HG02759 (cell line): ENCODE results near the gene EPHA5.
"Not testable (repeated sequence)": the region's sequence is repeated elsewhere in the genome, so short reads cannot be mapped to it uniquely, and the experiment has no call there.

Experiments used
- ATAC-seq: cut with Tn5 transposase; IDR thresholded peaks from one replicate; pipeline ENCODE4 v1.9.1; 2021; ENCODE audit warnings: mild to moderate bottlenecking, moderate library complexity; ENCODE audit not compliant: unreplicated experiment

Gene EPHA5

DNA sequence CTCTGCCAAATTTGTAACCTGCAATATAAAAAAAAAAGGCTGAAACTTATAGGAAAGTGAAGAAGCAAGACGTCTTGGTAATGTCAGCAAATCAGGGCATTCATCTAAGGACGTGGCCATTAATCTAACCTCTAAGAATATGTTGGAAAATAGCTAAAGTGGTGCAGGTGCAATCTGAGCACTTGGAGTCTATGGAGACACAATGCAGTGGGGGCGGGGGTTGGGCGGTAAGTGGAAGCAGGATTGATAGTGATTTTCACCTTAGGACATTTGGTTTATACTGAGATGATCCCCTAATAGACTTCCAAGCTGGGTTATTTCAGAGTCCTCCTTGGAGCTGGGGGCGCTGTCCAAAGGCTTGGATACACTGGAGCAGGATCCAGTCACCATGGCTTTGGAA, 283.4 kb downstream of the EPHA5 start:
- no peak for ATAC-seq

DNA sequence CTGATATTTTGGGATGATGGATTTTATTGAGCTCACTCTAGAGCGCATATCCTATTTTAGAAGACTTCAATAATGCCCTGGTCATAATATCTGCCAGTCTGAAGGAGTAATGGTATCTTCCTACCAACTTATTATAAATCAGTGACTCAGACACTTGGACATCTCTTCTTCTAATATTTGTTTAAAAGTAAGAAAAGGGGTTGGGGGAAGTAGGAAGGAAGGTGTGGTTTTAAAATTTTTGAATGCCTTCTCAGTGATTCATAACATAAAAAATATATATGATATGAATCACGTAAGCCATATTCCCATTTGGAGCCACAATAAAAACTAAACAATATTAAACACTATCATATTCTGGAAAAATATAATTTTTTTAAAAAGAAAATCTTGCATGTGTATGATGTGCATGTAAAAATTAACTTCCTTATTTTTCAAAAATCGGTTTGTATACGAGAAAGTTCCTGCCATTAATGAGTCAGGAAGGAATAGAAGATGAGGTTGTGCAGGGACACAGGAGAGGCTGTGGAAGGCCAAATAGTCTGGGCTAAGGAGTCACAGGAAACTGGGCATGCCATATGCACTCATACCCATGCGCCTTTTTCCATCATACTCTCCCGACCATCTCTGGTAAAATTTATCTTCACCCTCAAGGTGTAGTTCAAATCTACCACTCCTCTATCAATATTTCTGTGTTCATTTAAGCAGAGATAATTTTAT, 286.5 kb downstream of the EPHA5 start:
- no peak for ATAC-seq

DNA sequence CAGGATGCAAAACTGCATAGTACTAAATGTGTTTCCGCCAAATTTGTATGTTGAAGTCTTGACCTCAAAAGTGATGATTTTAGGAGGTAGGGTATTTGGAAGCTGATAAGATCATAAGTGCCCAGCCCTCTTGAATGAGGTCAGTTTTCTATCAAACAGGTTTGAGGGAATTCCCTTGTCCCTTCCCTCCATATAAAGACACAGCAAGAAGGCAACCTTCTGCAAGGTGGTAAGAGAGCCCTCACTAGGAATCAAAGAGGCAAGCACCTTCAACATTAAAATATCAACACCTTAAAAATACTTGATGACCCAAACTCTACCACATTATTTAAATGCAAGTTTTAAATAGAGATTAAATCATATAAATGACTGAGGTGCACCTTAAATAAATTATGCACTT, 288.6 kb downstream of the EPHA5 start:
- no peak for ATAC-seq

DNA sequence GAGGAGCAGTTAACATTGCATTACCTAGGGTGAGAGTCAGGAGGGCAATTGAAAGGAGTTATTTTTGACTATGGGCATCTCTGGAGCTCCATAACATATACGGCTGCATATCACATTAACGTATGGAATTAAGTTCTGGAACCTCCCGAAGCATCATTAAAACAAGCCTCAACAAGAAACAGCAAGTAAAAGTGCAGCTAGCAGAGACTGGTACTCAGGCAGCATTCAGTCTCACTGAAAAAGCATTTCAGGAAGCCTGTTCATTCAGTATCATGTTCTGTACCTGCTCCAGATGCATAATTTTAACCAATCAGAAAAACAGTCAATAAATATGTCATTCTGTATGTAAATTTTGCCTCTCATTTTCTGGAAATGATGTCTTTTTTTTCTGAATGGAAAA, 299.6 kb downstream of the EPHA5 start:
- ATAC-seq = no peak

DNA sequence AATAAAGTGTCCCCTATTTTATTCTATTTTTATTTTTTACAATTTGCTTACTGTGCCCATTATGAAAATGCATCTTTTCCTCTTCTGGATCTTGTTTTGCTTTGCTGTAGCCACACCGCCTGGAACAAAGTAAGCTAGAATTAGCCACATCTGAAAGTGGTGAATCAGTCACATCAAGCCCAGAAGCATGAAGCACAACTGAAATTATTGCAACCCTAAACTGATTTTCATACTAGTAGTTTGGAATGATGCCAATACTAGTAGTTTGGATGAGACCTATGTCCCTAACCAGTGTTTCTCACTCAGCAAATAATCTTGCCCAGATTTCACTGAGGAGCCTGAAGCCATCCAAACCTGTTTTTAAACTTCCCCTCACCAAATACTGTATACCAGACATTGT, 303.0 kb downstream of the EPHA5 start:
- no peak for ATAC-seq

DNA sequence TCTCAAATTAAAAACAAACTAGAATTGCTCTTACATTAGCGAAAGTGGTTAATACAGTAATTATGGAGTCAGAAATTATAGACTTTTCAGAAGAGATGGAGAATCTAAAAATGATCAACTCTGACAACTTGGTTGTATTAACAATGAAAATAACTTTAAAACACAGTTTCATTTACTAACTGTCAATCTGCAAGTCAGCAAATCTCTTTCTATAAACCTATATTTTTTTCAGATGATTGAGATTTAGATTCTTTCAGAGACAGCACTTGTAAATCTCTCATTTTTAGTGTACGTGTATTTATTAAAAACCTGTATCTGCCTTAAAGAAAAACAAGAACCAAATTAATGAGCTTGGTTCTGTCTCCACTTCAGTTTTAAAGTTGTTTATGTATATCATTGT, 311.4 kb downstream of the EPHA5 start:
- no peak for ATAC-seq

DNA sequence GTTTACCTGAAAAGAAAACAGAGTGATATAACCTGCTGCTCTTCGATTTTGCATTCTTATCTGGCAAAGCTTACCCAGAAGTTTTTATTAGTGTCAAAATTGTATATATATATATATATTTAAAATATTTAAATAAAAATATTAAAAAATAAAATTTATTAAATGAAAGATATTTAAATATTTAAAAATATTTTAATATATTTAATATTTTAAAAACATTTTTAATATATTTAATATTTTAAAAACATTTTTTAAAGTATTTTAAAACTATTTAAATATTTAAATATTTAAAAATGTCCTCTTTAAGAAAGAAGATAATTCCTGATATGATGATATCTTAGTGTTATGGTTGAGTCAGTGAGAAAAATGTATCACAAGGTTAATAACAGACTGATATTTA, 317.2 kb downstream of the EPHA5 start:
- ATAC-seq = no peak

DNA sequence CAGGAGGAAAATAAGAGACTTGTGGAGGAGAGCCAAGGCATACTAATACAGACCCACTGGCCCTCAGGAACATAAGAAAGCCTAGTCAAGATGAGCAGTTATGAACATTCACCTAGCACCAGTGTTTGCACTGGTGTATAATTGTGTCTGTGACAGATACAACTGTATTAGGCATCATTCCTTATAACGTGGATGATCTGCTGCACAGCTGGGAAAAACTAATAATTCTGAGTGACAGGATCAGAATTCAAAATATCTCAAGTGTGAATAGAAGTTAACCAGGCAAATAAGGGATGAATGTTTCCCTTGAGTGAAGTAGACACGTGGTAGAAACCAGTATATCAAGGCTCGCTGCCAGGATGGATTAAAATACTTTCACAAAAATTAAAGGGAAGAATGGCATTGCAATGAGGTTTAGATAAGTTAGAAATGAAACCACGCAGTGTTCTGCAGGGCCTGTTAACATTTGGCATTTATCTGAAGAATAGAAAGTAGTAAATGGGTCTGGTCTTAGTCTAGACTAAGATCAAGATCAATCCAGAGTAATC, 325.9 kb downstream of the EPHA5 start:
- ATAC-seq = no peak

DNA sequence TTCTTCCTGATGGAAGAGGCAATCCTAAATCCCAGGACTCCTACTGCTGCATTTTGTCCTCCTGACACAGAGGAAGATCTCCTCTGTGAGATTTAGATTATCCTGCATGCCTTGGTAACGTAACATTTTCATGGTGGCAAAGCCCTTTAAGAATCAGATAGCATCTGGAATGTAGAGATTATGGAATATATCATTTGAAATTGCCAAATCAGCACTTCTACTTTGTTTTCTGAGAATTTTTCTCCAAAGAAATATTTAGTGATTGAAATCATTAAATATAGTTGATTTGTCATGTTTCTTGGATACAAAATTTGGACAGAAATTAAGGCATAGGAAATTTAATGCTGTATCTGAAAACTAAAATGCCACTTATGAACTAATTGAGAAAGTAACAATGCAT, 326.9 kb downstream of the EPHA5 start:
- no peak for ATAC-seq

DNA sequence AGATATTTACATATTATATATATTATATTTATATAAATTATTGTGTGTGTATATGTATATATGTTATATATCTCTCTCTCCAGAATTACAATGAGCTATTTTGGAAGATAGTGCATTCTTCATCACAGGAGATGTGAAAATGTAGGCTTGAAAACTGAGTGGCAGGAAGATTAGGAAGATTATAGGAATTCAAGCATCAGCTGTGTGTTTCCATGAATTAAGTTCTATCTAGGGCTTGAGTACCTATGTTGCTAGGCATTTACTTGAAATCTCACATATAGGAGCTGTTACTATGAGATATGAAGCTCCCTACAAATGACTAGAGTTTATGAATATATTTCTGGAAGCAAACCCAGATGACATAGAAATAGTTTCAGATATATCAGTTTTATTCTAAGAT, 328.7 kb downstream of the EPHA5 start:
- ATAC-seq = no peak

DNA sequence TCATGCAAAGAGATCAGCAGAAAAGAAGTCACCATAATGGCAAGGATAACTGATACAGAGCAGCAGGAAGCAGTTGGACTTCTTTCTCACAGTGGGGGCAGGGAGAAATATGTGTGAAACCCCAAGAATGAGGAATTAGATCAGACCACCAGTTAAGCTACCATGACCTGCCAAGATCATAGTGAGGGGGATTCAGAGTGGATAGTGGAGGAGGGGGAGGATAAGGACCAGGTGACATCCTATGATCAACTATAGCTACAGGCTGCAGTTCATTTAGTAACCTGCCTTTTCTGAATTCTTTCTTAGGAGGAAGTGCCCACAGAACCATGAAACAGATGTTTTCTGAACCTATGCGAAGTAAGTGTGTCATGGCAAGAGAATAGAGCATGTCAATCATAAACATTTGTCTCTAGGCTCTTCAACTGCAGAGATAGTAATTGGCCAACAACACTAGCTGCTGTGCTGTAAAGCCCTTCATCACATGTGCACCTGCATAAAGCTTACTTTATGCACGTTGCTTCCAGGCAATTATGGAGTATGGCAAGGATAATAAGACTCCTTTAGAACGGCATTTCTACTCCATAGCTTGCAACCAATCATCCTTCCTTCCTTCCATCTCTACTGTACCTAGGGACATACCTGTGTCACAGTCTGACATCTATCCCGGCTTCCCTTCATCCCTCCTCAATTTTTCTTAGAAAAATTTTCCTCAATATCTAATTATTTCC, 329.7 kb downstream of the EPHA5 start:
- no peak for ATAC-seq

DNA sequence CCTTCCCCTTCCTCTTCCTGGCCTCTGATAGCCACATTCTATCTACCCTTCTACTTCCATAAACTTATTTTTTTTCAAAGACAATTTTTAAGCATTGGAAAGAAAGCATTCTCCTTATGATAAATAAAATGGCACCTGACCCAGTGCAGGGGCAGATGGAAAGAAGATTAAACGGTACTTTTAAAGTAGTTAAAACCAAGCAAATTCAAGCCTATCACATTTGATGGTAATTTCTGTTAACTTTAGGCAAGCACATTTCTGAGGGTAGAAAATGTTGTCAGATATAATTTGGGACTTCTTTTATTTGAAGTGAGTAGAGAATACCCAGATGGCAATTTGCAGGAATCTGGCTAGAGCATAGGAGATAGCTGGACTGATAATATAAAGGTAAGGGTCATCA, 332.9 kb downstream of the EPHA5 start:
- ATAC-seq = no peak

DNA sequence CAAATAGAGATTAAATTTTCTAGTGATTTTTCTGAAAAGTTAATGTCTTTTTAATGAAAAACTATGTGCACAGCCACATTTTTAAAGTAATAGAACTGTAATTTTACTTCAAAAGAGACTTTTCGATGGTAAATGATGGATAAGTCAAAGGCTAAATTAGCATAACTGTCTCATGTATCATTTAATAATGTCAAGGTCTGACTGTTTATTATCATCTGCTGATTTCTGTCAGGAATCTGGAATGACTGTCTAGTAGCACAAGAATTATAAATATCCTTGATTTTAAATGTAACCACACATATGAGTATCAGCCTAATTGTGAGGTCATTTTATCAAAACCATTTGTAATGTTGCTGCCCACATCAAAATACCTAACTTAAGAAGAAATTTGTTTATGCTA, 333.8 kb downstream of the EPHA5 start:
- ATAC-seq = no peak

DNA sequence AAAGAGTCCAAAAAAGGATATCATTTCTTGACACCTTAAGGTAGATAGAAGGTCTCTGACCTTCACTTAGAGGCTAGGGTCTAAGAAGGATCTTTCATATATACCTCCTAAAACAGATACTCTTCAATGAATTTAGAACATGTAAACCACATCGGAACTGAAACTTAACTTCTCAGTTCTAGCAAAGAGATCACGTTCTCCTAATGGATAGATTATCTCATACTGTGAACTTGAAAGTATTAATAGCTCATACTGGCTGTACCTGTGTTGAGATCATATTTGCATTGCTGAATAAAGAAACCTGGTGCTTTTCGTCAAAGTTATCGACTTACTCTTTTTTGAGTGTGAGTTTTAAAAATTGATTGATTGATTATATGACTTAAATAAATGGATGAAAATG, 353.8 kb downstream of the EPHA5 start:
- ATAC-seq = no peak

DNA sequence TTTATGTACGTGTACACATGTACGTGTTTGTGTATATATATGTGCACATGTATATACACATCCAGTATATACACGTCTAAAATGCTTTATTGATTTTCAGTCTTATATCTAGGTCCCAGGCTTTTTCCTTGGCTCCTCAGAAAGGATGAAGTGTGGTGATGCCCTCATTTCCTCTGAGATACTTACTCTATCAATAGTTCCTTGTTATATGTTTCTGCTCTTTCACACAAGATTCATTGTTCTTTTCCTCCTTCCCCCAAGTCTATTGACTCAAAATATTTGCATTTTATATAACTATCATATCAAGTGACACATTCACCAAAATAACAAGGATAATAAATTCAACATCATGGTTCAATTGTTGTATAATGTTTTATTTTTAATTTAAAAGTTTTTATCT, 359.2 kb downstream of the EPHA5 start:
- no peak for ATAC-seq

DNA sequence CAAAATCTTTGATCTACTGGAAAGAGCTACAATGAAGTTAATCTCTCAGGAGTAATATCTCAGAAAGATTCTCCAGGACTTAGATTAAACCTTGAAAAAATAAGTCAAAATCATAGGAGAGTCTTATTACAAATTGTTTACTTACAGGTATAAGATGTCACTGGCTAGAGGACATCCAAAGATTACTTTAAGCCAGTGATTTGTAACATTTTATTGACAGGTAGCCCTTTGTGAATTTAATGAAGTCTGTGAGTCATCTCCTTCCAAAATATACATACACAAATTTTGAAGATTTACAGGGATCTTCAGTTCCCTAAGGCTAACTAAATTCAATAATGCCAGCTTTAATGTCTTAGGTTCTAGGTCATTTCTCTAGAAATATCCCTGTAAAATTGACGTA, 359.7 kb downstream of the EPHA5 start:
- no peak for ATAC-seq

DNA sequence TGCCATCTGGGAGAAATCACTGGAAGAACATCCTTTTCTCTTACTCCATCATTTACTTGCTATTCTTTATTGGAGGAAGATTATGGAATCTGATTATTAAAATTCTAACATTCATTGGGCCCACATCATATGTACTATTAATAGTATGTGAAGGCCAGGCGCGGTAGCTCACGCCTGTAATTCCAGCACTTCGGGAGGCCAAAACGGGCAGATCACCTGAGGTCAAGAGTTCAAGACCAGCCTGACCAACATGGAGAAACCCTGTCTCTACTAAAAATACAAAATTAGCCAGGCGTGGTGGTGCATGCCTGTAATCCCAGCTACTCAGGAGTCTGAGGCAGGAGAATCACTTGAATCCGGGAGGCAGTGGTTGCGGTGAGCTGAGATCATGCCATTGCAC, 361.7 kb downstream of the EPHA5 start:
- ATAC-seq = not testable (repeated sequence)

DNA sequence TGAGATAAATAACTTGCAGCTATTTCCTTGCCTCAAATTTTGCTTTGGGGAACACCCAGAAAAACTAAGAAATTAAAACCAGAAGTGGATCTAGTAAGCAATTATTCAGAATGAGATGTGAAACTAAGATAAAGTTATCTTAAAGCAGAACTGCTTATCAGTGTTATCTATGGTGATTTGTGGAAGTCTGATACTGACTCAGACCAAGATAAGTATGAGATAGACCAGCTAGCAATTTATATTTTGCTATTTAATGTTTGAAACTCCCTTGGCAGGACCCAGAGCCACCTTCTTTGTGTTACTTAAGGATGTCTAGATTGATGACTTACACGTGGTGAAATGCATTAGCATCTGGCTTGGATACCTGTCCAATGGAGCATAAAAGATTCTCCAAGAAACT, 368.1 kb downstream of the EPHA5 start:
- no peak for ATAC-seq

DNA sequence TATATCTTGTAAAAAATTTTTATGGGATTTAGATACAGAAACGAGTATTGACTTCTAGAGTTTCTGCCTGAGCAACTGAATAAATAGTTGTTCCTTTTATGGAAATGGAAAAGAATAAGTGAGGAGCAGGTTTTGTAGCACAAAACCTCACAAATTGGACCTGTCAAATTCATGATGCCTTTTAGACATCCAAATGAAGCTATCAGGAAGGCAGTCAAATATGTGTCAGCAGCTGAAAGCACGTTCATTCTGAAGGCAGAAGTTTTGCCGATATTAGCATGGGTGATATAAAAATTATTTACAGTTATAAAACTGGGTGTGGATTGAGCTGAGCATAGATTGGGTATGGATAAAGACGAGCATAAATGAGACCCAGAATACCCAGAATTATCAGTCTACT, 374.0 kb downstream of the EPHA5 start:
- no peak for ATAC-seq

DNA sequence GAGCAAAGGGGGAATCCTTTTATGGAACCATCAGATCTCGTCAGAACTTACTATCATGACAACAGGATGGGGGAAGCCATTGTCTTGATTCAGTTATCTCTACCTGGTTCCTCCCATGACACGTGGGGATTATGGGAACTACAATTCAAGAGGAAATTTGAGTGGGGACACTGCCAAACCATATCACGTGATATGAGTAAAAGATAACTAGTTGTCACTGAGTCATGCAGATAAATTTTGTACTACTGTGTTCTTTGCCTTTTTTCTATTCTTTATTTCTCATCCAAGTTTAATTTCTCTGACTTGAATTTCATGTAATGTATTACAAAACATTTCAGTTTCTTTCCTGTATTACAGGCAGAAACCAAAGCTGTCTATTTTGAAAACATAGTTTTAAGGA, 383.2 kb downstream of the EPHA5 start:
- no peak for ATAC-seq
